ENCODE measurements around the gene EIF4EBP2.

The EIF4EBP2 gene

DNA sequence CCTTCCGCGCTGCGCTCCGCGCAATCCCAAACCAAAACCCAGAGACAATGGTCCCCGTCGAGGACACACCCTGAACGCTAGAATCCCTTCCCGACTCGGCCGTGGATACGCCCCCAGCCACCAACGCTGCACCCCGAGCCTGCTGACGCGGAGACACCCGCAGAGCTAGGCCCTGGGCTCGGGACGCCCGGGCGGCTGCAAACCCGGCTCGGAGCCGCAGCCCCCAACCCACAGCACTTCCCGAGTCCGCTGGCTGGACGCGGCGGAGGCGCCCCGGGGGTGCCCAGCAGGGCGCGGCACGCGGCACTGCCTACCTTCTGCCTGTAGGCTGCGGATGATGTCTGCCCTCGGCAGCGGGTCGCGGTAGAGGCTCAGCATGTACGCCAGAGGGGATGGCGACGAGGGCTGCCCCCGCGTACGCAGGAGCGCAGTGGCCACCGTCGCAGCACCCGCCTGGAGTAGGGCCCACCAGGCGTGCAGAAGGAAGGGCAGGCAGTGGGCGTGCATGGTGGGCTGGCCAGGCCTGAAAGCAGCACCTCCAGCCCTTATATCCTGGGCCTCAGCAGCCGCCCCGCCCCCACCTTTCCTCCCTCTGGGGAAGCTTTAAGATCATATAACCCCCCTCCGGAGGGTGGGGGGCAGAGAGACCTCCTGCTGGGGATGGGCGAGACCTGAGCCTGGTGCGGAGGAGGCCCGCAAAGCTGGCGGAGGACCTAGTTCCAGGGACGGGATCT lies 37.4 kb downstream of the EIF4EBP2 start, which contains the start of gene NODAL:
NODAL (minus strand) TSS at position 521 of the 734 bp plus-strand sequence; CDS start at position 507, 14 bp downstream.
- peak within 1 kb of the TSS; percentile 25 for H3K4me3 ChIP-seq (ENCODE audit: low read depth, low read length)
- no peak for DNase-seq (ENCODE audit: low read depth)
- TF ChIP-seq, protein P1, sequence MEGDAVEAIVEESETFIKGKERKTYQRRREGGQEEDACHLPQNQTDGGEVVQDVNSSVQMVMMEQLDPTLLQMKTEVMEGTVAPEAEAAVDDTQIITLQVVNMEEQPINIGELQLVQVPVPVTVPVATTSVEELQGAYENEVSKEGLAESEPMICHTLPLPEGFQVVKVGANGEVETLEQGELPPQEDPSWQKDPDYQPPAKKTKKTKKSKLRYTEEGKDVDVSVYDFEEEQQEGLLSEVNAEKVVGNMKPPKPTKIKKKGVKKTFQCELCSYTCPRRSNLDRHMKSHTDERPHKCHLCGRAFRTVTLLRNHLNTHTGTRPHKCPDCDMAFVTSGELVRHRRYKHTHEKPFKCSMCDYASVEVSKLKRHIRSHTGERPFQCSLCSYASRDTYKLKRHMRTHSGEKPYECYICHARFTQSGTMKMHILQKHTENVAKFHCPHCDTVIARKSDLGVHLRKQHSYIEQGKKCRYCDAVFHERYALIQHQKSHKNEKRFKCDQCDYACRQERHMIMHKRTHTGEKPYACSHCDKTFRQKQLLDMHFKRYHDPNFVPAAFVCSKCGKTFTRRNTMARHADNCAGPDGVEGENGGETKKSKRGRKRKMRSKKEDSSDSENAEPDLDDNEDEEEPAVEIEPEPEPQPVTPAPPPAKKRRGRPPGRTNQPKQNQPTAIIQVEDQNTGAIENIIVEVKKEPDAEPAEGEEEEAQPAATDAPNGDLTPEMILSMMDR (conservative IDR thresholded peaks at IDR 0.05; ENCODE audit: low read depth, low read length), result no peak

- TF ChIP-seq, protein P1 (conservative IDR thresholded peaks at IDR 0.05; ENCODE audit: low read depth, low read length), result no peak
- no peak overlapping the region for H3K4me3 ChIP-seq (ENCODE audit: low read depth, low read length)
- no peak for DNase-seq (ENCODE audit: low read depth)
Measured at GRCh38 chr10:70441895-70442309, 38.0 kb downstream of the EIF4EBP2 start.

GRCh38 chr10:70442332-70442988 lies 38.5 kb downstream of the EIF4EBP2 start:
- TF ChIP-seq, protein P1 (conservative IDR thresholded peaks at IDR 0.05; ENCODE audit: low read depth, low read length), result no peak
- no peak overlapping the region for H3K4me3 ChIP-seq (ENCODE audit: low read depth, low read length)
- DNase-seq (ENCODE audit: low read depth), result no peak

DNA sequence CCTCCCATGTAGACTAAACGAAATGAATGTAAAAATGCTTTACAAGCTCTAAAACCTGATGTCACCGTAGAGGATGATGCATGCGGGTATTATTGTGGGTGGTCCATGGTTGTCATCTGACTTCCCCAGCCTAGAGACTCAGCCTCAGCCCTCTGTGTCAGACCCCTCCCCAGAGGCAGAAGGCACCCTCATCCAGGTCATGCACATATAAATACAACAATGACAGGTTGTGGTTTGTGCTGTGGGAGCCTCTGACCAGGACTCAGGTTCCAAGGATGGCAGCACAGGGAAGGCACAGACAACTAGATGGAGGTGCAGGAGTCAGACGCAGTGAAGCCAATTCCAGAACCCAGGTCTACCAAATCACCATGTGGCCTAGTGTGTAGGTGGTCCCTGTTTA lies 40.8 kb downstream of the EIF4EBP2 start:
- DNase-seq (ENCODE audit: low read depth), result no peak

GRCh38 chr10:70445718-70446657 lies 42.0 kb downstream of the EIF4EBP2 start:
- TF ChIP-seq, protein P1 (conservative IDR thresholded peaks at IDR 0.05; ENCODE audit: low read depth, low read length), result no peak
- no peak overlapping the region for H3K4me3 ChIP-seq (ENCODE audit: low read depth, low read length)
- peak; percentile 86 for DNase-seq (ENCODE audit: low read depth)

More for the DNA sequence above, 40.8 kb downstream of the EIF4EBP2 start:
- no peak overlapping the region for H3K4me3 ChIP-seq (ENCODE audit: low read depth, low read length)
- TF ChIP-seq, protein P1 (conservative IDR thresholded peaks at IDR 0.05; ENCODE audit: low read depth, low read length), result no peak

- TF ChIP-seq, protein P1 (conservative IDR thresholded peaks at IDR 0.05; ENCODE audit: low read depth, low read length), result no peak
- no peak overlapping the region for H3K4me3 ChIP-seq (ENCODE audit: low read depth, low read length)
- no peak for DNase-seq (ENCODE audit: low read depth)
Measured at GRCh38 chr10:70448236-70448635, 44.3 kb downstream of the EIF4EBP2 start.
